Keratinocyte (primary cell): ENCODE results near the gene PARP11. TPM values are rescaled to one million over a fixed set of nuclear protein-coding genes. Genes with fewer than 3 reads are reported as not detected.

Experiments used
- DNase-seq: peaks from one replicate; pipeline ENCODE4 v3.0.0-alpha.2; 2011; ENCODE audit warnings: low read depth, missing footprints, low spot score
- FAIRE-seq: peaks from 2 replicates; lab custom pipeline; 2011; peaks lifted over from hg19 to GRCh38; lab: Jason Lieb, UNC
- H2AFZ ChIP-seq: 2 replicates; pipeline ENCODE4 v1.6.0; 2012; ENCODE audit warnings: low read length, control low read depth, inconsistent platforms; ENCODE audit not compliant: control insufficient read depth
- H3K27ac ChIP-seq: 2 replicates; pipeline ENCODE4 v1.5.1; 2011; ENCODE audit warnings: low read length; ENCODE audit not compliant: control insufficient read depth, insufficient read depth
- H3K27me3 ChIP-seq: 3 replicates; pipeline ENCODE4 v1.6.0; 2011; ENCODE audit warnings: low read length; ENCODE audit not compliant: control insufficient read depth, insufficient read depth; ENCODE audit errors: extremely low read depth
- H3K36me3 ChIP-seq, 2 experiments: 2 replicates in 1 of 2; 3 replicates in 1 of 2; pipeline ENCODE4 v1.5.1; 2011; ENCODE audit warnings: low read length in 2 of 2, mild to moderate bottlenecking in 1 of 2; ENCODE audit not compliant: control insufficient read depth in 2 of 2, insufficient read depth in 2 of 2; ENCODE audit errors: extremely low read depth in 1 of 2
- H3K4me1 ChIP-seq: 3 replicates; pipeline ENCODE4 v1.5.1; 2011; ENCODE audit warnings: low read length; ENCODE audit not compliant: control insufficient read depth, insufficient read depth; ENCODE audit errors: extremely low read depth
- H3K4me2 ChIP-seq: 3 replicates; pipeline ENCODE4 v1.6.0; 2011; ENCODE audit warnings: low read depth, low read length; ENCODE audit not compliant: control insufficient read depth, insufficient read depth; ENCODE audit errors: extremely low read depth
- H3K4me3 ChIP-seq, 3 experiments: fragments of 200-600 bp in 1 of 3; sonication (generic) in 1 of 3; 2 replicates in 2 of 3; 3 replicates in 1 of 3; pipeline ENCODE4 v1.5.1; 2011 to 2016; ENCODE audit warnings: low read length in 3 of 3, mild to moderate bottlenecking in 3 of 3, control low read depth in 2 of 3, inconsistent platforms in 1 of 3, low read depth in 1 of 3, mixed read lengths in 1 of 3, mixed run types in 1 of 3, moderate library complexity in 1 of 3; ENCODE audit not compliant: control insufficient read depth in 2 of 3, insufficient read depth in 2 of 3; ENCODE audit errors: extremely low read depth in 1 of 3
- H3K79me2 ChIP-seq: 2 replicates; pipeline ENCODE4 v1.6.0; 2012; ENCODE audit warnings: low read length; ENCODE audit not compliant: control insufficient read depth, insufficient read depth
- H3K9ac ChIP-seq: 3 replicates; pipeline ENCODE4 v1.6.0; 2011; ENCODE audit warnings: low read length; ENCODE audit not compliant: control insufficient read depth, insufficient read depth; ENCODE audit errors: extremely low read depth
- H3K9me1 ChIP-seq: 3 replicates; pipeline ENCODE4 v1.6.0; 2011; ENCODE audit warnings: low read length; ENCODE audit not compliant: control insufficient read depth, insufficient read depth; ENCODE audit errors: extremely low read depth
- H3K9me3 ChIP-seq: 2 replicates; pipeline ENCODE4 v1.5.1; 2012; ENCODE audit warnings: low read depth, low read length; ENCODE audit not compliant: control insufficient read depth
- H4K20me1 ChIP-seq: 3 replicates; pipeline ENCODE4 v1.6.0; 2011; ENCODE audit warnings: low read length; ENCODE audit not compliant: control insufficient read depth, insufficient read depth; ENCODE audit errors: extremely low read depth
- CTCF ChIP-seq, 3 experiments: IDR thresholded peaks in 1 of 3; conservative IDR thresholded peaks in 1 of 3; optimal IDR thresholded peaks in 1 of 3; 2 replicates in 2 of 3; 3 replicates in 1 of 3; pipeline versions ENCODE3 to v1.5.1; 2011; ENCODE audit warnings: low read length in 3 of 3, mild to moderate bottlenecking in 3 of 3, moderate library complexity in 2 of 3, control low read depth in 1 of 3, inconsistent platforms in 1 of 3; ENCODE audit not compliant: insufficient read depth in 2 of 3; ENCODE audit errors: extremely low read depth in 1 of 3
- EZH2 ChIP-seq: IDR thresholded peaks from one replicate; pipeline ENCODE4 v1.6.1; 2012; ENCODE audit warnings: inconsistent platforms, mild to moderate bottlenecking, low read length, moderate library complexity
- dilution Hi-C: fragments of 300-500 bp; cut with MboI; formaldehyde crosslinking; loops from one replicate; pipeline ENCODE4 v1.7.0; 2020; ENCODE audit warnings: low sequenced_read_pairs; ENCODE audit not compliant: extremely low pct_ligation_motif_present
- polyA plus RNA-seq, 5 experiments: library from polyadenylated mRNA; depleted of rRNA in 3 of 5; stranded (reverse) in 3 of 5; stranded (forward) in 1 of 5; unstranded in 1 of 5; fragments of >200 nt; gene quantifications; 1 replicate in 1 of 5; 2 replicates in 3 of 5; 3 replicates in 1 of 5; pipeline versions ENCODE4 v1.2.1 to v1.2.3, GENCODE V29; 2011 to 2012; ENCODE audit warnings: missing spikeins in 2 of 5, low read depth in 1 of 5, low replicate concordance in 1 of 5

The PARP11 gene
- polyA plus RNA-seq, 1 donor (not counting 4 experiments of a cell fraction or from before 2014, with no cell fraction given) = 5.4 TPM

- dilution Hi-C loops = no loop called here
- Histone ChIP-seq H3K36me3 (no peaks in the 10 kb centered on the region), H3K9me1 (no peaks in the 10 kb centered on the region), H3K4me3 (no peak overlapping the region), H3K9me3 (no peaks in the 10 kb centered on the region), H3K27me3 (no peaks in the 10 kb centered on the region), H3K4me1 (no peaks in the 10 kb centered on the region), H3K9ac (no peak overlapping the region), H4K20me1 (no peaks in the 10 kb centered on the region), H3K79me2 (no peaks in the 10 kb centered on the region), H2AFZ (no peak overlapping the region), H3K4me2 (no peak overlapping the region), H3K27ac (no peak overlapping the region)
- peak; percentile 94 for FAIRE-seq
- TF ChIP-seq CTCF (optimal IDR thresholded peaks at IDR 0.05 in 1 of 3, IDR thresholded peaks at IDR 0.05 in 1 of 3, conservative IDR thresholded peaks at IDR 0.05 in 1 of 3; ENCODE audit: extremely low read depth in 1 of 3, insufficient read depth in 2 of 3, low read length in 3 of 3) (peak; percentile 85 to 95 (median 94)), EZH2 (no peak)
- DNase-seq = peak; percentile 21
These were observed 69.2 kb downstream of the PARP11 start for GRCh38 chr12:3803865-3804472.

GRCh38 chr12:3802721-3803120 is 70.5 kb downstream of the PARP11 start:
- Histone ChIP-seq H3K4me1 (no peaks in the 10 kb centered on the region), H3K4me3 (no peak overlapping the region), H2AFZ (no peak overlapping the region), H3K4me2 (no peak overlapping the region), H3K9me3 (no peaks in the 10 kb centered on the region), H3K36me3 (no peaks in the 10 kb centered on the region), H4K20me1 (no peaks in the 10 kb centered on the region), H3K9me1 (no peaks in the 10 kb centered on the region), H3K27me3 (no peaks in the 10 kb centered on the region), H3K9ac (no peak overlapping the region), H3K27ac (no peak overlapping the region), H3K79me2 (no peaks in the 10 kb centered on the region)
- no peak for DNase-seq
- no peak for FAIRE-seq
- TF ChIP-seq CTCF (optimal IDR thresholded peaks at IDR 0.05 in 1 of 3, IDR thresholded peaks at IDR 0.05 in 1 of 3, conservative IDR thresholded peaks at IDR 0.05 in 1 of 3; ENCODE audit: extremely low read depth in 1 of 3, insufficient read depth in 2 of 3, low read length in 3 of 3) (no peak), EZH2 (no peak)
- dilution Hi-C loops = no loop called here
